ENCODE measurements around the gene CD40.

The CD40 gene

GRCh38 chr20:46172961-46173536 lies 54.9 kb downstream of the CD40 start:
- DNase-seq (ENCODE audit: low read depth, low spot score): no peak

GRCh38 chr20:46173652-46174468 lies 55.7 kb downstream of the CD40 start:
- DNase-seq (ENCODE audit: low read depth, low spot score): no peak

- peak; percentile 85 for DNase-seq (ENCODE audit: low read depth, low spot score)
These were observed 56.5 kb downstream of the CD40 start for GRCh38 chr20:46174469-46175126.

- no peak for DNase-seq (ENCODE audit: low read depth, low spot score)
These were observed 57.0 kb downstream of the CD40 start for GRCh38 chr20:46175127-46175494.

GRCh38 chr20:46176739-46177378 lies 58.7 kb downstream of the CD40 start:
- DNase-seq (ENCODE audit: low read depth, low spot score): no peak

GRCh38 chr20:46177768-46178167 lies 59.7 kb downstream of the CD40 start:
- DNase-seq (ENCODE audit: low read depth, low spot score): no peak

GRCh38 chr20:46178891-46179290 lies 60.8 kb downstream of the CD40 start:
- DNase-seq (ENCODE audit: low read depth, low spot score): no peak

Measured in ELF-1 (cell line).